Keratinocyte (primary cell): Measurements from ENCODE around the gene PCID2. TPM values are rescaled to one million over a fixed set of nuclear protein-coding genes. Genes with fewer than 3 reads are reported as not detected.

Experiments used
- DNase-seq: peaks from one replicate; pipeline ENCODE4 v3.0.0-alpha.2; 2011; ENCODE audit warnings: low read depth, missing footprints, low spot score
- FAIRE-seq: peaks from 2 replicates; lab custom pipeline; 2011; peaks lifted over from hg19 to GRCh38; lab: Jason Lieb, UNC
- H2AFZ ChIP-seq: 2 replicates; pipeline ENCODE4 v1.6.0; 2012; ENCODE audit warnings: low read length, control low read depth, inconsistent platforms; ENCODE audit not compliant: control insufficient read depth
- H3K27ac ChIP-seq: 2 replicates; pipeline ENCODE4 v1.5.1; 2011; ENCODE audit warnings: low read length; ENCODE audit not compliant: control insufficient read depth, insufficient read depth
- H3K27me3 ChIP-seq: 3 replicates; pipeline ENCODE4 v1.6.0; 2011; ENCODE audit warnings: low read length; ENCODE audit not compliant: control insufficient read depth, insufficient read depth; ENCODE audit errors: extremely low read depth
- H3K36me3 ChIP-seq, 2 experiments: 2 replicates in 1 of 2; 3 replicates in 1 of 2; pipeline ENCODE4 v1.5.1; 2011; ENCODE audit warnings: low read length in 2 of 2, mild to moderate bottlenecking in 1 of 2; ENCODE audit not compliant: control insufficient read depth in 2 of 2, insufficient read depth in 2 of 2; ENCODE audit errors: extremely low read depth in 1 of 2
- H3K4me1 ChIP-seq: 3 replicates; pipeline ENCODE4 v1.5.1; 2011; ENCODE audit warnings: low read length; ENCODE audit not compliant: control insufficient read depth, insufficient read depth; ENCODE audit errors: extremely low read depth
- H3K4me2 ChIP-seq: 3 replicates; pipeline ENCODE4 v1.6.0; 2011; ENCODE audit warnings: low read depth, low read length; ENCODE audit not compliant: control insufficient read depth, insufficient read depth; ENCODE audit errors: extremely low read depth
- H3K4me3 ChIP-seq, 3 experiments: fragments of 200-600 bp in 1 of 3; sonication (generic) in 1 of 3; 2 replicates in 2 of 3; 3 replicates in 1 of 3; pipeline ENCODE4 v1.5.1; 2011 to 2016; ENCODE audit warnings: low read length in 3 of 3, mild to moderate bottlenecking in 3 of 3, control low read depth in 2 of 3, inconsistent platforms in 1 of 3, low read depth in 1 of 3, mixed read lengths in 1 of 3, mixed run types in 1 of 3, moderate library complexity in 1 of 3; ENCODE audit not compliant: control insufficient read depth in 2 of 3, insufficient read depth in 2 of 3; ENCODE audit errors: extremely low read depth in 1 of 3
- H3K79me2 ChIP-seq: 2 replicates; pipeline ENCODE4 v1.6.0; 2012; ENCODE audit warnings: low read length; ENCODE audit not compliant: control insufficient read depth, insufficient read depth
- H3K9ac ChIP-seq: 3 replicates; pipeline ENCODE4 v1.6.0; 2011; ENCODE audit warnings: low read length; ENCODE audit not compliant: control insufficient read depth, insufficient read depth; ENCODE audit errors: extremely low read depth
- H3K9me1 ChIP-seq: 3 replicates; pipeline ENCODE4 v1.6.0; 2011; ENCODE audit warnings: low read length; ENCODE audit not compliant: control insufficient read depth, insufficient read depth; ENCODE audit errors: extremely low read depth
- H3K9me3 ChIP-seq: 2 replicates; pipeline ENCODE4 v1.5.1; 2012; ENCODE audit warnings: low read depth, low read length; ENCODE audit not compliant: control insufficient read depth
- H4K20me1 ChIP-seq: 3 replicates; pipeline ENCODE4 v1.6.0; 2011; ENCODE audit warnings: low read length; ENCODE audit not compliant: control insufficient read depth, insufficient read depth; ENCODE audit errors: extremely low read depth
- EZH2 ChIP-seq: IDR thresholded peaks from one replicate; pipeline ENCODE4 v1.6.1; 2012; ENCODE audit warnings: inconsistent platforms, mild to moderate bottlenecking, low read length, moderate library complexity
- dilution Hi-C: fragments of 300-500 bp; cut with MboI; formaldehyde crosslinking; loops from one replicate; pipeline ENCODE4 v1.7.0; 2020; ENCODE audit warnings: low sequenced_read_pairs; ENCODE audit not compliant: extremely low pct_ligation_motif_present
- polyA plus RNA-seq, 5 experiments: library from polyadenylated mRNA; depleted of rRNA in 3 of 5; stranded (reverse) in 3 of 5; stranded (forward) in 1 of 5; unstranded in 1 of 5; fragments of >200 nt; gene quantifications; 1 replicate in 1 of 5; 2 replicates in 3 of 5; 3 replicates in 1 of 5; pipeline versions ENCODE4 v1.2.1 to v1.2.3, GENCODE V29; 2011 to 2012; ENCODE audit warnings: missing spikeins in 2 of 5, low read depth in 1 of 5, low replicate concordance in 1 of 5
- TF ChIP-seq, protein P1 (sequence below), 3 experiments: IDR thresholded peaks in 1 of 3; conservative IDR thresholded peaks in 1 of 3; optimal IDR thresholded peaks in 1 of 3; 2 replicates in 2 of 3; 3 replicates in 1 of 3; pipeline versions ENCODE3 to v1.5.1; 2011; ENCODE audit warnings: low read length in 3 of 3, mild to moderate bottlenecking in 3 of 3, moderate library complexity in 2 of 3, control low read depth in 1 of 3, inconsistent platforms in 1 of 3; ENCODE audit not compliant: insufficient read depth in 2 of 3; ENCODE audit errors: extremely low read depth in 1 of 3

Gene PCID2
- polyA plus RNA-seq, 1 donor (not counting 4 experiments of a cell fraction or from before 2014, with no cell fraction given) = 76.5 TPM

DNA sequence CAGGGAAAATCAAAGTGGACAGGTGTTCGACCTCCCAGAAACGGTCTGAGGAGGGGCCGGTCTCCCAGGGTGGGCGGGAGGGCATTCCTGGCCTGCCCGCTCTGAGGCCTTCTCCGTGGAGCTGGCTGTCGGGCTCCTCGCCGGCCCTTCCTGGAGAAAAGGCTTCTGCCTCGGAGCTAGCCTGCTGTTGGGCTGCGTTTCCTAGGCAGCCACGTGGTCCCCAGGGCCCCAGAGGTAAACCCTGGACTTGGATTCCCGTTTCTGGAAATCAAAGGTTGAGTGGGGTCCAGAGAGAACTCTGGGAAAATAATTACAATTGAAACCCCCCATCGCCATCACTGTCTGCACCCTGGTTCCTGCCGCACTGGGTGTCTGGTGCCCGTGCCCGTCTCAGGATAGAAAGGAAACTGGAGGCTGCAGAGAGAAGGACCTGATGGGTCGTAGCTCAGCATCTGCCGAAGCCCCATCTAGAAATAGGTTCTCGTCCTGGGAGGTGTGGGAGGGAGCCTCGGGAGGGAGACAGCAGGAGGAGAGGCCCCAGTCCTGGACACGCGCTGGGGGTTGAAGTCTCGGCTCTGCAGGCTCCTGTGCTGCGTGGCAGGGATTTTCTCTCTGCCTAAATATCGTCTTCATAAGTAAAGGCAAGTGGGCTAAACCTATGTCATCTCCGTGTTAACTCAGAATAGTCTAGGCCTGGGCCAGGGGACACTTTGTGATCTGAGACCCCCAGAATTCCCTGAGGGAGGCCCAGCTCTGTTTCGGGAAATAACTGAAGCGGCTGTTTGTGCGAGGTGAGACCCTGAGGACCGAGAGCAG is 57.7 kb downstream of the PCID2 start:
- H3K27me3 ChIP-seq = peaks cover 25% of the 10 kb centered on the region
- DNase-seq = no peak
- no peaks in the 10 kb centered on the region for H3K9me3 ChIP-seq
- H3K36me3 ChIP-seq = no peaks in the 10 kb centered on the region
- no peak overlapping the region for H3K9ac ChIP-seq
- peaks cover 9% of the 10 kb centered on the region for H3K4me1 ChIP-seq
- H3K9me1 ChIP-seq = no peaks in the 10 kb centered on the region
- TF ChIP-seq, protein P1, sequence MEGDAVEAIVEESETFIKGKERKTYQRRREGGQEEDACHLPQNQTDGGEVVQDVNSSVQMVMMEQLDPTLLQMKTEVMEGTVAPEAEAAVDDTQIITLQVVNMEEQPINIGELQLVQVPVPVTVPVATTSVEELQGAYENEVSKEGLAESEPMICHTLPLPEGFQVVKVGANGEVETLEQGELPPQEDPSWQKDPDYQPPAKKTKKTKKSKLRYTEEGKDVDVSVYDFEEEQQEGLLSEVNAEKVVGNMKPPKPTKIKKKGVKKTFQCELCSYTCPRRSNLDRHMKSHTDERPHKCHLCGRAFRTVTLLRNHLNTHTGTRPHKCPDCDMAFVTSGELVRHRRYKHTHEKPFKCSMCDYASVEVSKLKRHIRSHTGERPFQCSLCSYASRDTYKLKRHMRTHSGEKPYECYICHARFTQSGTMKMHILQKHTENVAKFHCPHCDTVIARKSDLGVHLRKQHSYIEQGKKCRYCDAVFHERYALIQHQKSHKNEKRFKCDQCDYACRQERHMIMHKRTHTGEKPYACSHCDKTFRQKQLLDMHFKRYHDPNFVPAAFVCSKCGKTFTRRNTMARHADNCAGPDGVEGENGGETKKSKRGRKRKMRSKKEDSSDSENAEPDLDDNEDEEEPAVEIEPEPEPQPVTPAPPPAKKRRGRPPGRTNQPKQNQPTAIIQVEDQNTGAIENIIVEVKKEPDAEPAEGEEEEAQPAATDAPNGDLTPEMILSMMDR (optimal IDR thresholded peaks at IDR 0.05 in 1 of 3, IDR thresholded peaks at IDR 0.05 in 1 of 3, conservative IDR thresholded peaks at IDR 0.05 in 1 of 3; ENCODE audit: extremely low read depth in 1 of 3, insufficient read depth in 2 of 3, low read length in 3 of 3) = no peak
- no peak for TF ChIP-seq EZH2
- H3K27ac ChIP-seq = no peak overlapping the region
- no peaks in the 10 kb centered on the region for H4K20me1 ChIP-seq
- no peak for FAIRE-seq
- H3K4me3 ChIP-seq = no peak overlapping the region
- H2AFZ ChIP-seq = no peak overlapping the region
- no peak overlapping the region for H3K4me2 ChIP-seq
- H3K79me2 ChIP-seq = no peaks in the 10 kb centered on the region
- dilution Hi-C loops = no loop called here

DNA sequence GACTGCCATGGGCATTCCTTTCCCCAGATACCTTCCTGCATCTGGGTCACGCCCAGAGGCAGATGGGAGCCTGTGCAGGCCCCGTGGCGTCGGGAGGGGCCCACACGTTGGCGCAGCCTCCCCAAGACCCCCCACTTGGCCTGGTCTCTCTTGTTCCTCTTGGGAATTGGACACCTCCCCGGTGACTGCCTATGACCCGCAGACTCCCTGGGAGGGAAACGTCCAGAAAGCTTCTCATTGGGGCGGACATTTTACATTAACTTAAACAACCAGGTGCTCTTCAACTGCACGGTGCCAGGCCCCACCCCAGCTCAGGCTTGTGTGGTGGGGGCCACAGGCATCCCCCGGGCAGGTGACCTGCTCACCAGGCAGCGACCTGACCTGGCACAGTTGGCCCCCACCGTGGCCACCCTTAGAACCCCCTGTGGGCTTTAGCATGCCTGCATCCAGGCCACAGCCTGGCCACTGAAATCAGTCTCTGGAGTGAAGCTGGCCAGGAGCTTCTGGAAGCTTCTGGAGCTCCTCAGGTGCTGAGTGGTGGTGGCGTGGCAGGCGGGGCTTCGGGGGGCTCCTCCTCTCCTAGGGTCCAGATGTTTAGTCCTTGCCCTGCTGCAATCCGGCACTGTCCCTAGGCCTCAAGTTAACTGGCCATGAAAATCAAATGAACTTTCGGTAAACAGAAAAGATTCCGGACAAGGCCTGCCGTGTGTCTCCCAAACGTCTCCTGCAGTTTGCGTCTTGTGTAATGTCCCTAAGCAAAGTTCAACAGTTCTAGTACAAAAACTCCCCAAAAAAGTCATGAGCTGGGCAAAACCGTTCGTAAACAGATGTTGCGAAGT is 58.5 kb downstream of the PCID2 start:
- Histone ChIP-seq H2AFZ (no peak overlapping the region), H3K27me3 (peaks cover 25% of the 10 kb centered on the region), H3K27ac (no peak overlapping the region), H3K9me1 (no peaks in the 10 kb centered on the region), H3K9ac (no peak overlapping the region), H3K79me2 (no peaks in the 10 kb centered on the region), H3K4me3 (no peak overlapping the region), H3K9me3 (no peaks in the 10 kb centered on the region), H3K4me2 (no peak overlapping the region), H4K20me1 (no peaks in the 10 kb centered on the region), H3K4me1 (peaks cover 9% of the 10 kb centered on the region), H3K36me3 (no peaks in the 10 kb centered on the region)
- dilution Hi-C loops = no loop called here
- no peak for FAIRE-seq
- TF ChIP-seq EZH2 = no peak
- TF ChIP-seq, protein P1 (optimal IDR thresholded peaks at IDR 0.05 in 1 of 3, IDR thresholded peaks at IDR 0.05 in 1 of 3, conservative IDR thresholded peaks at IDR 0.05 in 1 of 3; ENCODE audit: extremely low read depth in 1 of 3, insufficient read depth in 2 of 3, low read length in 3 of 3) = no peak
- no peak for DNase-seq
